Osteoblast (primary cell): ENCODE results near the gene B4GALT3. TPM values are rescaled to one million over a fixed set of nuclear protein-coding genes. Genes with fewer than 3 reads are reported as not detected.

Experiments
- DNase-seq: peaks from one replicate; pipeline ENCODE4 v3.0.0; 2011; ENCODE audit warnings: low spot score, mixed read lengths; ENCODE audit not compliant: insufficient read length; ENCODE audit errors: missing footprints
- H2AFZ ChIP-seq: 2 replicates; pipeline ENCODE4 v1.6.0; 2011; ENCODE audit warnings: mild to moderate bottlenecking, low read length
- H3K27ac ChIP-seq: 2 replicates; pipeline ENCODE4 v1.5.1; 2011; ENCODE audit warnings: mild to moderate bottlenecking, low read depth, low read length, moderate library complexity
- H3K27me3 ChIP-seq: 2 replicates; pipeline ENCODE4 v1.6.0; 2012; ENCODE audit warnings: mild to moderate bottlenecking, control low read depth, inconsistent platforms, low read length, moderate library complexity; ENCODE audit not compliant: insufficient read depth
- H3K36me3 ChIP-seq: 2 replicates; pipeline ENCODE4 v1.5.1; 2011; ENCODE audit warnings: mild to moderate bottlenecking, low read length, control low read depth, moderate library complexity; ENCODE audit not compliant: insufficient read depth
- H3K4me1 ChIP-seq: 2 replicates; pipeline ENCODE4 v1.5.1; 2011; ENCODE audit warnings: mild to moderate bottlenecking, low read length, control low read depth, moderate library complexity; ENCODE audit not compliant: insufficient read depth
- H3K4me2 ChIP-seq: 2 replicates; pipeline ENCODE4 v1.6.0; 2011; ENCODE audit warnings: mild to moderate bottlenecking, low read length; ENCODE audit not compliant: insufficient read depth
- H3K4me3 ChIP-seq: fragments of 200-600 bp; sonication (generic); 3 replicates; pipeline ENCODE4 v1.5.1; 2012; ENCODE audit warnings: mild to moderate bottlenecking, low read length, inconsistent platforms; ENCODE audit not compliant: insufficient read depth
- H3K79me2 ChIP-seq: 2 replicates; pipeline ENCODE4 v1.6.0; 2012; ENCODE audit warnings: mild to moderate bottlenecking, low read length, control low read depth, inconsistent platforms; ENCODE audit not compliant: insufficient read depth
- H3K9me3 ChIP-seq: 2 replicates; pipeline ENCODE4 v1.5.1; 2011; ENCODE audit warnings: low read depth, low read length, control low read depth
- H4K20me1 ChIP-seq: 2 replicates; pipeline ENCODE4 v1.6.0; 2012; ENCODE audit warnings: mild to moderate bottlenecking, low read length, control low read depth; ENCODE audit not compliant: insufficient read depth
- total RNA-seq: library from RNA; depleted of rRNA; stranded (reverse); fragments of >200 nt; gene quantifications from 2 replicates; pipeline ENCODE4 v1.2.3, GENCODE V29; 2012
- TF ChIP-seq, protein P1 (sequence below): IDR thresholded peaks from 2 replicates; pipeline ENCODE4 v1.5.1; 2011; ENCODE audit warnings: mild to moderate bottlenecking, low read depth, low read length, moderate library complexity; ENCODE audit errors: extremely low read depth

B4GALT3 gene
- total RNA-seq, result 18.5 and 18.9 TPM in 2 replicates

DNA sequence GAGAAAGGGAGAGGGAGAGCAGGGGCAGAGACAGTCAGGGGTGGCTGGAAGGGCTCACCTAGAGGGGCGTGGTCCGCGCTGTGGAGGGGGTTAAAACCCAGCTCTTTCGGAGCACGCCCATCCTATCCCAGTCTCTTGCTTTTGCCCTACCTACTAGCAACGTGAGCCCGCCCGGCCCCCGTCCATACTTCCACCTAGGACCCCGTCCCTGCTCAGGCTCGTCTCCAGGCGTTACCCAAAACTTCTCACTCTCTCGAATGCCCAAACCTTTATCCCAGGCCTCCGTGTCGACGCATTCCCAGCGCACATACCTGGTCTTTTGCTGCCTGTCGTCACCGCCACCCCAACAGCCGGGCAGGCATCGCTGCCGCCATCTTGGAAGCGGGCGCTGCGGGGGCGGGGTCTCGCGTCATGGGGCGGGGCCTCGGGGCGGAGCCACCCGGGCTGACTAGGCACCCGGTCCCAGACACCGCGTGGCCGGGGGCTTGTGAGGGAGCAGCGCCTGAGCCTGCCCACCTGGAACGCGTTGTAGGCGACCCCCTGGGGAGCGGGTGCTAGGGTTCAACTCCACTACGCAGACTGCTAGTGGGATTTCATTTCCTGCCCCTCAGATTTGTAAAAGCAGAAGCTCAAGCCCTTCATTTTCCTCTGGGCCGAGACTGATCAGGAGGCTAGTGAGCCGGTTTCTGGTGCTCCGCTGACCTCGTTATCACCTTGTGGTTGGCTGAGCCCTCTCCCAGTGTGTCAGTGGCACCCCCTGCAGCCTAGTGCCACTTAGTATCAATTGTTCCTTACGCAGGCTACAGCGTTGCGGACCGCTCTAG is at the start of gene B4GALT3:
B4GALT3 (minus strand) TSS at position 396 of the 824 bp plus-strand sequence. CDS start 1,447 bp downstream, outside the sequence.
- H3K27ac ChIP-seq, result peak within 1 kb of the TSS; percentile 96
- H2AFZ ChIP-seq, result peak within 1 kb of the TSS; percentile 99
- DNase-seq, result peak; percentile 98
- H4K20me1 ChIP-seq, result peaks cover 3% of the 10 kb centered on the region
- H3K36me3 ChIP-seq, result peaks cover 29% of the 10 kb centered on the region
- H3K27me3 ChIP-seq, result no peaks in the 10 kb centered on the region
- TF ChIP-seq, protein P1, sequence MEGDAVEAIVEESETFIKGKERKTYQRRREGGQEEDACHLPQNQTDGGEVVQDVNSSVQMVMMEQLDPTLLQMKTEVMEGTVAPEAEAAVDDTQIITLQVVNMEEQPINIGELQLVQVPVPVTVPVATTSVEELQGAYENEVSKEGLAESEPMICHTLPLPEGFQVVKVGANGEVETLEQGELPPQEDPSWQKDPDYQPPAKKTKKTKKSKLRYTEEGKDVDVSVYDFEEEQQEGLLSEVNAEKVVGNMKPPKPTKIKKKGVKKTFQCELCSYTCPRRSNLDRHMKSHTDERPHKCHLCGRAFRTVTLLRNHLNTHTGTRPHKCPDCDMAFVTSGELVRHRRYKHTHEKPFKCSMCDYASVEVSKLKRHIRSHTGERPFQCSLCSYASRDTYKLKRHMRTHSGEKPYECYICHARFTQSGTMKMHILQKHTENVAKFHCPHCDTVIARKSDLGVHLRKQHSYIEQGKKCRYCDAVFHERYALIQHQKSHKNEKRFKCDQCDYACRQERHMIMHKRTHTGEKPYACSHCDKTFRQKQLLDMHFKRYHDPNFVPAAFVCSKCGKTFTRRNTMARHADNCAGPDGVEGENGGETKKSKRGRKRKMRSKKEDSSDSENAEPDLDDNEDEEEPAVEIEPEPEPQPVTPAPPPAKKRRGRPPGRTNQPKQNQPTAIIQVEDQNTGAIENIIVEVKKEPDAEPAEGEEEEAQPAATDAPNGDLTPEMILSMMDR, result no peak
- no peaks in the 10 kb centered on the region for H3K9me3 ChIP-seq
- H3K4me3 ChIP-seq, result peak within 1 kb of the TSS; percentile 98
- H3K4me2 ChIP-seq, result peak within 1 kb of the TSS; percentile 99
- peaks cover 16% of the 10 kb centered on the region for H3K79me2 ChIP-seq
- H3K4me1 ChIP-seq, result peaks cover 29% of the 10 kb centered on the region

DNA sequence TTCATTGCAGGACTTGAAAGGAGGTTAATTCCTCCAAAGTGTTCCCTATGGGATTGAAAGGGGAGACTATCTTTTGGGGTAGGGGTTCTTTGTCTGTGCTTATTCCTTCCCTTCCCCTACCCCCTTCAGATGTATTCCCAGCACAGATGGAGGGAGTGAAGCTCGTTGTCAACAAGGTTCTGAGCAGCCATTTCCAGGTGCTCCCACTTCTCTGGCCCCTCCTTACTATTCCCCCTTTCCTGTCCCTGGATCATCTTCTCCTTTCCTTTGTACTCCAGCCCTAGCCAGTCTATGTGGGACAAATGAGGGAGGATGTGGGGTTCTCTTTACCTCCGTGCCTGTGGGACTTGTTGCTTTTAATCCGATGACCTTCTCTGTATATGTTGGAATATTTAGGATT is 49.5 kb upstream of the B4GALT3 start:
- H3K27ac ChIP-seq, result no peak overlapping the region
- peaks cover 17% of the 10 kb centered on the region for H3K4me1 ChIP-seq
- H3K9me3 ChIP-seq, result no peaks in the 10 kb centered on the region
- H3K27me3 ChIP-seq, result no peaks in the 10 kb centered on the region
- H3K4me3 ChIP-seq, result peak overlapping the region; percentile 96
- peaks cover 21% of the 10 kb centered on the region for H3K36me3 ChIP-seq
- H4K20me1 ChIP-seq, result no peaks in the 10 kb centered on the region
- H3K4me2 ChIP-seq, result peak overlapping the region; percentile 96
- TF ChIP-seq, protein P1, result no peak
- DNase-seq, result no peak
- H3K79me2 ChIP-seq, result peaks cover 12% of the 10 kb centered on the region
- peak overlapping the region; percentile 99 for H2AFZ ChIP-seq

DNA sequence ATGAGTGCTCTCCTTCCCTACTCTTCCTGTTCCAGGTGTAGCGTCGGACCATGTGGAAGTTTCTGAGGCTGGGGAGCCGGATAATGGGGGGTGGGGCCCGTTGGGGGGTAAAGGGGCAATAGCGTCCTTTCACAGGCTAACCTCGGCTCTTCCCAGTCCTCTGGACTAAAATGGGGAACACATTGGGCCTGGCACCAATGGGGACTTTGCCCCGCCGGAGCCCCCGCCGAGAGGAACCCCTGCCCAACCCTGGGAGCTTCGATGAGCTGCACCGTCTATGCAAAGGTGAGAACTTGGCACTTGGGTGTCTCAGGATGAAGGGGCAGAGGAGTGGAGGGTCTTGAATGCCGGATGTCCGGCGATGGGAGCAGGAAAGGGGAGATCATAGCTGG is 49.0 kb upstream of the B4GALT3 start:
- peak overlapping the region; percentile 96 for H3K4me3 ChIP-seq
- TF ChIP-seq, protein P1, result no peak
- H3K79me2 ChIP-seq, result peaks cover 12% of the 10 kb centered on the region
- H3K27ac ChIP-seq, result peak overlapping the region; percentile 66
- H3K4me2 ChIP-seq, result peak overlapping the region; percentile 96
- no peaks in the 10 kb centered on the region for H4K20me1 ChIP-seq
- no peak for DNase-seq
- peak overlapping the region; percentile 99 for H2AFZ ChIP-seq
- H3K9me3 ChIP-seq, result no peaks in the 10 kb centered on the region
- H3K36me3 ChIP-seq, result peaks cover 21% of the 10 kb centered on the region
- no peaks in the 10 kb centered on the region for H3K27me3 ChIP-seq
- peaks cover 17% of the 10 kb centered on the region for H3K4me1 ChIP-seq
